ENCODE measurements around the gene TSPOAP1. TPM values are rescaled to one million over a fixed set of nuclear protein-coding genes. Genes with fewer than 3 reads are reported as not detected.

The TSPOAP1 gene
- total and polyA plus RNA-seq, 10 of the 15 experiments (the other 5 are each of a cell fraction or from before 2014, with no cell fraction given), result 0.58 to 16.4 (median 4.2) TPM; not detected in 1

DNA sequence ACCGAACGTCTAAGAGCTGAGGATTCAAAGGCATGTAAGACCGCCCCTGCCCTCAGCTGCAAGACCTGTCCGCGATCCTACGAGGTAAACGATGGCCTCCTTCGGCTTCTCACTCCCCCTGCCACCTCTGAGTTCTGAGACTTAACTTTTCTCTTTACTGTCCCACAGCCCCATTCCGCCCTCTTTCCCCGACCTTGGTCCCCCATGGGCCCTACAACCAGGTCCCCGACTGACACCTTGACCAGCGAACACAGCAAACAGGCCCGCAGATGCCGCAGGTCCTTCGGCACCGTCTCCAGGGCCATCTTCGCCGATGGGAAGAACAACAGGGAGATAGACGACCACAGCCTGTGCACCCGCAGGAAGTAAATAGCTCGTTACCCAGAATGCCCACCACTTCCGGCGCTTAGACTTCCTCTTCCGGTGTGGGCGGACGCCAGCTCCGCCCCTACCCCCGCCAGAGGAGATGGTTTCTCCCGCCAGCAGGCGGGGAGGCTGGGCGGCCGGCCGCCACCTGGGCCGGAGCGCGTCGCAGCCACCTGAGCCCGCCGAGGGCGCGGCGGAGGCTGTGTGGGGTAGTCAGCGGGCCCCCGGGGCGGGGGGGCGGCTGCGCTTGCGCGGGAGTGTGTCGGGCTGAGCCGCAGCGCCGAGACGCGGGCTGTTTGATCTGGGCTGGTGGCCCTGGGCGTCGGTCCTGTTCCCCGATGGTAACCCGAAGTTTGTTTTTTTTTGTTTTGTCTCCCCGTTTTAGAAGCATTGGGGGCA, 23.4 kb upstream of the TSPOAP1 start, which contains the start of gene SUPT4H1 (continued):
- TF ChIP-seq ESRRA (IDR thresholded peaks at IDR 0.05; ENCODE audit: low read length) (no peak), SUPT20H (IDR thresholded peaks at IDR 0.05; ENCODE audit: borderline replicate concordance, control insufficient read depth, low read depth, low read length) (no peak), POLR2A (IDR thresholded peaks at IDR 0.05; ENCODE audit: low read depth, low read length) (peak; percentile 91), RELA (IDR thresholded peaks at IDR 0.05; ENCODE audit: borderline replicate concordance, partially characterized antibody) (peak; percentile 40), HDAC6 (IDR thresholded peaks at IDR 0.05; ENCODE audit: unreplicated experiment) (no peak), NRF1 (conservative IDR thresholded peaks at IDR 0.05; ENCODE audit: low read depth, low read length) (peak; percentile 70), POLR2AphosphoS2 (IDR thresholded peaks at IDR 0.05; ENCODE audit: low read depth, low read length) (peak; percentile 96), CHD4 (IDR thresholded peaks at IDR 0.05) (no peak), SIN3A (IDR thresholded peaks at IDR 0.05; ENCODE audit: low read depth, low read length) (peak; percentile 93), EED (IDR thresholded peaks at IDR 0.05; ENCODE audit: low read depth) (0 out of 2 replicates have a peak, but pooled peaks have one; percentile 15), IKZF2 (IDR thresholded peaks at IDR 0.05) (no peak), TBL1XR1 (IDR thresholded peaks at IDR 0.05; ENCODE audit: low read depth, low read length) (0 out of 2 replicates have a peak, but pooled peaks have one; percentile 38), ZZZ3 (IDR thresholded peaks at IDR 0.05; ENCODE audit: control insufficient read depth, insufficient read length, low read depth) (no peak), CREM (IDR thresholded peaks at IDR 0.05; ENCODE audit: low read depth) (peak; percentile 14; the same call in 1 of the 2 replicates), NFYA (IDR thresholded peaks at IDR 0.05; ENCODE audit: borderline replicate concordance, low read depth, low read length) (no peak), SIX5 (IDR thresholded peaks at IDR 0.05; ENCODE audit: low read depth, low read length, severe bottlenecking) (peak; percentile 75), NFXL1 (IDR thresholded peaks at IDR 0.05; ENCODE audit: borderline replicate concordance) (no peak), EP300 (IDR thresholded peaks at IDR 0.05; ENCODE audit: borderline replicate concordance in 1 of 2, control insufficient read depth in 1 of 2, low read depth in 2 of 2, low read length in 2 of 2) (peak in 1 of 2 experiments; percentile 43; a peak in 2 of 4 replicates), ZNF207 (IDR thresholded peaks at IDR 0.05; ENCODE audit: borderline replicate concordance) (peak; percentile 81; the same call in 1 of the 2 replicates), HDGF (IDR thresholded peaks at IDR 0.05) (peak; percentile 78), MTA3 (IDR thresholded peaks at IDR 0.05; ENCODE audit: borderline replicate concordance, low read length) (peak; percentile 70; the same call in 1 of the 2 replicates), SUZ12 (IDR thresholded peaks at IDR 0.05; ENCODE audit: unreplicated experiment) (no peak)
- TF ChIP-seq, protein P1, sequence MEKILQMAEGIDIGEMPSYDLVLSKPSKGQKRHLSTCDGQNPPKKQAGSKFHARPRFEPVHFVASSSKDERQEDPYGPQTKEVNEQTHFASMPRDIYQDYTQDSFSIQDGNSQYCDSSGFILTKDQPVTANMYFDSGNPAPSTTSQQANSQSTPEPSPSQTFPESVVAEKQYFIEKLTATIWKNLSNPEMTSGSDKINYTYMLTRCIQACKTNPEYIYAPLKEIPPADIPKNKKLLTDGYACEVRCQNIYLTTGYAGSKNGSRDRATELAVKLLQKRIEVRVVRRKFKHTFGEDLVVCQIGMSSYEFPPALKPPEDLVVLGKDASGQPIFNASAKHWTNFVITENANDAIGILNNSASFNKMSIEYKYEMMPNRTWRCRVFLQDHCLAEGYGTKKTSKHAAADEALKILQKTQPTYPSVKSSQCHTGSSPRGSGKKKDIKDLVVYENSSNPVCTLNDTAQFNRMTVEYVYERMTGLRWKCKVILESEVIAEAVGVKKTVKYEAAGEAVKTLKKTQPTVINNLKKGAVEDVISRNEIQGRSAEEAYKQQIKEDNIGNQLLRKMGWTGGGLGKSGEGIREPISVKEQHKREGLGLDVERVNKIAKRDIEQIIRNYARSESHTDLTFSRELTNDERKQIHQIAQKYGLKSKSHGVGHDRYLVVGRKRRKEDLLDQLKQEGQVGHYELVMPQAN (conservative IDR thresholded peaks at IDR 0.05), result peak; percentile 87
- TF ChIP-seq, protein P2, sequence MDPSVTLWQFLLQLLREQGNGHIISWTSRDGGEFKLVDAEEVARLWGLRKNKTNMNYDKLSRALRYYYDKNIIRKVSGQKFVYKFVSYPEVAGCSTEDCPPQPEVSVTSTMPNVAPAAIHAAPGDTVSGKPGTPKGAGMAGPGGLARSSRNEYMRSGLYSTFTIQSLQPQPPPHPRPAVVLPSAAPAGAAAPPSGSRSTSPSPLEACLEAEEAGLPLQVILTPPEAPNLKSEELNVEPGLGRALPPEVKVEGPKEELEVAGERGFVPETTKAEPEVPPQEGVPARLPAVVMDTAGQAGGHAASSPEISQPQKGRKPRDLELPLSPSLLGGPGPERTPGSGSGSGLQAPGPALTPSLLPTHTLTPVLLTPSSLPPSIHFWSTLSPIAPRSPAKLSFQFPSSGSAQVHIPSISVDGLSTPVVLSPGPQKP (IDR thresholded peaks at IDR 0.05; ENCODE audit: low read depth, low read length), result peak; percentile 93
- TF ChIP-seq, protein P3, sequence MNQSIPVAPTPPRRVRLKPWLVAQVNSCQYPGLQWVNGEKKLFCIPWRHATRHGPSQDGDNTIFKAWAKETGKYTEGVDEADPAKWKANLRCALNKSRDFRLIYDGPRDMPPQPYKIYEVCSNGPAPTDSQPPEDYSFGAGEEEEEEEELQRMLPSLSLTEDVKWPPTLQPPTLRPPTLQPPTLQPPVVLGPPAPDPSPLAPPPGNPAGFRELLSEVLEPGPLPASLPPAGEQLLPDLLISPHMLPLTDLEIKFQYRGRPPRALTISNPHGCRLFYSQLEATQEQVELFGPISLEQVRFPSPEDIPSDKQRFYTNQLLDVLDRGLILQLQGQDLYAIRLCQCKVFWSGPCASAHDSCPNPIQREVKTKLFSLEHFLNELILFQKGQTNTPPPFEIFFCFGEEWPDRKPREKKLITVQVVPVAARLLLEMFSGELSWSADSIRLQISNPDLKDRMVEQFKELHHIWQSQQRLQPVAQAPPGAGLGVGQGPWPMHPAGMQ (IDR thresholded peaks at IDR 0.05; ENCODE audit: borderline replicate concordance), result no peak

All from GM12878 (cell line).